NK-92 (cell line): ENCODE measurements around the gene SRGAP1.
"Not testable (repeated sequence)": the region's sequence is repeated elsewhere in the genome, so short reads cannot be mapped to it uniquely, and the experiment has no call there.

ENCODE experiments used
- DNase-seq: peaks from one replicate; lab custom pipeline; 2025; ENCODE audit not compliant: unreplicated experiment; lab: John Stamatoyannopoulos, UW

SRGAP1 gene

DNA sequence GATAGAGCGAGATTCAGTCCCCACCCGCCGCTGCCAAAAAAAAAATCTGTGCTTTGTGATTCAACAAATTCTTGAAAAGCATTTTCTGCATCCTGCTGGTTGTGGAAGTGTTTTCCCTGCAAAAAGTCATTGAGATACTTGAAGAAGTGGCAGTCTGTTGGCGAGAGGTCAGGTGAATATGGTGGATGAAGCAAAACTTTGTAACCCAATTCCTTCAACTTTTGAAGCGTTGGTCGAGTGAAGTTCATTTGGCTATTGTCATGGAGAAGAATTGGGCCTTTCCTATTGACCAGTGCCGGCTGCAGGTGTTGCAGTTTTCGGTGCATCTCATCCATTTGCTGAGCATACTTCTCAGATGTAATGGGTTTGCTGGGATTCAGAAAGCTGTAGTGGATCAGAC is 20.9 kb downstream of the SRGAP1 start:
- no peak for DNase-seq

GRCh38 chr12:63867053-63867452 is 22.6 kb downstream of the SRGAP1 start:
- DNase-seq: no peak

GRCh38 chr12:63869656-63870055 is 25.2 kb downstream of the SRGAP1 start:
- DNase-seq: no peak

DNA sequence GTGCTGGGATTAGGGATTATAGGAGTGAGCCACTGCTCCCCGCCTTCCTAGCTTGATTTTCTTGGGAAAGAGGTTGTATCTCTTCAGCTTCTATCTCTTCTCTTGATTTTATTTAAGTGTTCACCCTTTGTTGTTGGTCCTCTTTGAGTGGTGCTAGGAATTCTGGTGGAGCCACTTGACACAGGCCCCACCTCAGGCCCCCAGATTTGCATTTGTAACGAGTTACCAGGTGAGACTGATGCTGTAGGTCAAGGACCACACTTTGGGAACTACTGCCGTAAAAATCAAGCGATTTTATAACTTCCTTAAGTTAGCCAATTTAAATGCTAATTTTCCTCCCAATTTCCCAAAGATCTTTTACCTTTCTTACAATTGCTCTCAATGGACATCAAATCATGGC is 26.3 kb downstream of the SRGAP1 start:
- no peak for DNase-seq

GRCh38 chr12:63874897-63875480 is 30.5 kb downstream of the SRGAP1 start:
- no peak for DNase-seq

- no peak for DNase-seq
These were observed 31.2 kb downstream of the SRGAP1 start for GRCh38 chr12:63875703-63876102.

- no peak for DNase-seq
These were observed 32.5 kb downstream of the SRGAP1 start for GRCh38 chr12:63876980-63877379.

- no peak for DNase-seq
These were observed 33.2 kb downstream of the SRGAP1 start for GRCh38 chr12:63877693-63878092.

GRCh38 chr12:63880235-63880634 is 35.7 kb downstream of the SRGAP1 start:
- DNase-seq: not testable (repeated sequence)

- DNase-seq: no peak
These were observed 36.3 kb downstream of the SRGAP1 start for GRCh38 chr12:63880742-63881263.

DNA sequence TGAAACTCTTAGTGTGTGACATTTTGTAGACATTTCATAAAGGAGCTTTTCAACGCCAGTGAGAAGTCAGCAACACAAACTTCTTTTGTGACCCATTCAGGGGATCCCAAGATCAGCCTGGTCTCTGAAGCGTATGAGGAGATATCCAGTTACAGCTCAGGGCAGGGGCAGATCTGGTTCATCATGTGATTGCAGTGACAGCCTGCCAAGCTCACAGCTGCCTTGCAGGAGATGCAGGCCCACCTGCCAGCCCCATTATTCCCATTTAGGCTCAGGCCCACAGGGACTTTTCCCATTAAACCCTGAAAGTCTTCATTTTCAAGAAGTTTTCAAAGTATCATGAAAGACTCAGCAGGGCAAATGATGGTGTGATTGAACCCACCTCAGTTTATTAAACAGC is 38.3 kb downstream of the SRGAP1 start:
- no peak for DNase-seq

DNA sequence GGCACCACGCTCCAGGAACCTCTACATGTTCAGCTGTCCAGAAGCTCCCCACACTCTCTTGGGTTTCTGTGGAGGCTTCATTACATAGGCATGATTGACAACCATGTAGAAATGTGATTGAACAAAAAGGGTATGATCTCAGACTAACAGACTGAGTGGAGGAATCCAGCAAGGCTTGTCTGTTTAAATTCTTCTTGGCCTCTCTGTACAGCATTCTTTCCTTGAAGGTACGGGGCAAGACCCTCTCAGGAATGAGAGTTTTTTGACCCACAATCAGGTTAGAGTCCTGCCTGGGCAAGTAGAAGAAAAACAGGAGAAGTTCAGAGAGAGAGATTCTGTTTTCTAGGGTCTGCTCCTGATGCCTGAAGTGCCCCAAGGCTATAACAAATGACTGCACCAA is 40.9 kb downstream of the SRGAP1 start:
- DNase-seq: no peak

DNA sequence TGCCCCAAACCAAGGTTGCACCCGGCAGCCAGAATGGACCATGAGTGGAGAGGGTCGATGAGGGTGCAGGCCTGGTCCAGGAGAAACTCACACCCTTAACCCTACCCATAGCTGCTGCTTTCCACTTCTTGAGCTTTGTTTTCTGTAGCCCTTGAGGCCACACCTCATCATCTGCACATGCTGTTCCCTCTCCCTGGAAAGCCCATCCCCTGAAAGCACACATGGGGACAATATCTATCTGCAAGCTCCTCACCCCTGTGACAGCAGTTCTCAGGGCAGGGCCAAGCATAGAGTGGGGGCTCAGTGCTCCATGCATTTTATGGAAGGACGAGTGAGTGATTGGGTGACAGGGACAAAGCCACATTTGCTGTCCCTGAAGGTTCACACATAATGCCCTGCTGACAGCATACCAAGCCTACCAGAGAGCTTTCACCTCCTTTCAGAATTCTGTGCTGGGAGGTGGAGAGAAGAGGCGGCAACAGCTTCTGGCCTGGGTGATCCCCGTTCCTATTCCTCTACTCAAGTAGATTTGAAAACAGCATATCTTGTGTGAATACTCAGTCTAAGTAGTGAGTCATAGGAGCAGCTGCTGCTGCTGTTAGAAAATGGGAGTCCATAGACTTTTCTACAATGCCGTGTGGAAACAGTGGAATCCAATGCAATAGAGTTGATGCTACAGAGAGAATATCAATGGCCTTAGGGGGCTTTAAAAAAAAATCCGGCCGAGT is 44.6 kb downstream of the SRGAP1 start:
- no peak for DNase-seq

DNA sequence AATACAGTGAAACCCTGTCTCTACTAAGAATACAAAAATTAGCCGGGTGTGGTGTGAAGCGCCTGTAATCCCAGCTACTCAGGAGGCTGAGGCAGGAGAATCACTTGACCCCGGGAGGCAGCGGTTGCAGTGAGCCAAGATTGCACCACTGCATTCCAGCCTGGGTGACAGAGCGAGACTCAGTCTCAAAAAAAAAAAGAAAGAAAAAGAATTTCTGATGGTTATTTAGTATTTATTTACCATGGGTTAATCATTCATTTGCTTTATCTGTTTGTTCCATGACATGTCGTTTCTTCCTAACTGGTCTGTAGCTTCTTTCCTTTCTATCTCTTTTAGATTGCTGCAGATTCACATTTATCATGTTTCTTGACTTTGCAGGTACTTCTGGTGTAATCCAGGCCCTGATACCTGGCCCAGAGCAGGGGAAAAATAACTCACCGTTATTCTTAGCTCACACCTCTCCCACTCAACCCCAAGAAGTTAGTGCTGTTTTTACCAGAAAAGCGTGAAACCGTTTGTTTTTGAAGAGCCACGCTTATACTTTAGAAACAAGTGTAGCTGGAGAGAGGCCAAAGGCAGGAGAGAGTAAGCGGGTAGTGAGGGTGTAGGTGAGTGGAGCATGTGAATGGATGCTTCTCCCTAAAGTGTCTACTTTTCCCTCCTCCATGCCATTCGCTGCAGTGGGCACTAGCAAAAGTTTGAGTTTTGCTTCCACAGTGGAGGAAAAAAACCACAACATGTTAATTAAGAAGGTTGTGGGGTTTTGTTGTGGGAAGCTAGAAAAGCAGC is 45.4 kb downstream of the SRGAP1 start:
- DNase-seq: no peak

- no peak for DNase-seq
These were observed 48.7 kb downstream of the SRGAP1 start for GRCh38 chr12:63893170-63893569.

GRCh38 chr12:63894132-63894531 is 49.6 kb downstream of the SRGAP1 start:
- DNase-seq: no peak

DNA sequence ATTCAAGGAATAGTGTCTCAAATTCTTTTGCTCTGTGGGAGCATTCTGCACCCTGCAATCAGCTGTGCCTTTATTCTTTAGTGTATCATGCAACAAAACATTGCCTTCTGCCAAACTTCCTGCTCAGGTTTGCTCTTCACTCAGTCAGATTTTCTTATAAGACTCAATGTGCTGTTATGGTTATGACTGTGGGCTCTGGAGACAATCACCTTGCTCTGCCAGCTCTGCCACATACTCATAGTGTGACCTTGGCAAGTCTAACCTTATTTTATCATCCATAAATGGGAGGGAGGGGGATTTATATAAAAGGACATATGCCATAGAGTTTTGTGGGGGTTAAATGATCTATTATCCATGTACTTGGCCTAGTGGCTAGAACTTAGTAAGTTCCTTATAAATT is 51.3 kb downstream of the SRGAP1 start:
- no peak for DNase-seq

- no peak for DNase-seq
These were observed 53.4 kb downstream of the SRGAP1 start for GRCh38 chr12:63897931-63898330.

DNA sequence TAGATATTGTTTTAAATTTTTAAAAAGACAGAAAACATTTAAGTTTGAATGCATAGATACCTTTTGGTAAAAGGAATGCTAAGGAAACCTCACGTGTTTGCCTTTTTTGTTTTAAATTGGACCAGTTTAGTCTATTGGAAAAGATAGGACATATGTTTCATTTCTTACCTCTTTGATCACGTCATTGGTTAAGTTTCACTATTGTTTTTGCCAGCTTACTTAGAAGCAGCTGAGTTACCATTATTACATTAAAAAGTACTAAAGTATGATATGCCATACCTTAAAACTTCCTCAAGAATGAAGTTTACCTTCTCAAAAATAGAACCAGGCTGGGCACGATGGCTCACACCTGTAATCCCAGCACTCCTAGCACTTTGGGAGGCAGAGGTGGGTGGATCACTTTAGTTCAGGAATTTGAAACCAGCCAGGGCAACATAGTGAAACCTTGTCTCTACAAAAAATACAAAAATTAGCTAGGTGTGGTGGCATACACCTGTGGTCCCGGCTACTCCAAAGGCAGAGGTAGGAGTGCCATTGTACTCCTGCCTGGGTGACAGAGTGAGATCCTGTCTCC is 54.4 kb downstream of the SRGAP1 start:
- no peak for DNase-seq

DNA sequence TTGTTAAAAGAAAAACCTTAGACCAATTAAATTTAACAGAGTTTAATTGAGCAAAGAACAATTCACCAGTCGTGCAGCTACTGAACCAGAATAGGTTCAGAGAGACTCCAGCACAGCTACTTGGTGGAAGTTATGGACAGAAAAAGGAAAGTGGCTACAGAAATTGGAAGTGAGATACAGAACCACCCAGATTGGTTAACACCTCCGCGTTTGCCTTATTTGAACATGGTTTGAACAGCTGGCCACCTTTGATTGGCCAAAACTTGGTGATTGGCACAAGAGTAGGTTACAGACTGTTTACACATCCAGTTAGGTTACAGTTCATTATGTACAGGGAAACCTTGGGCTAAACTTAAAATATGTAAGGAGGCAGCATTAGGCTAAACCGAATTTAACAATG is 54.9 kb downstream of the SRGAP1 start:
- DNase-seq: no peak

GRCh38 chr12:63900922-63901793 is 56.7 kb downstream of the SRGAP1 start:
- DNase-seq: no peak
